ENCODE results near the gene EPHB1.

Gene EPHB1

GRCh38 chr3:135268941-135269532, 474.0 kb downstream of the EPHB1 start:
- no peak overlapping the region for H3K4me3 ChIP-seq (ENCODE audit: control insufficient read depth, low read depth, low read length)
- TF ChIP-seq, protein P1, sequence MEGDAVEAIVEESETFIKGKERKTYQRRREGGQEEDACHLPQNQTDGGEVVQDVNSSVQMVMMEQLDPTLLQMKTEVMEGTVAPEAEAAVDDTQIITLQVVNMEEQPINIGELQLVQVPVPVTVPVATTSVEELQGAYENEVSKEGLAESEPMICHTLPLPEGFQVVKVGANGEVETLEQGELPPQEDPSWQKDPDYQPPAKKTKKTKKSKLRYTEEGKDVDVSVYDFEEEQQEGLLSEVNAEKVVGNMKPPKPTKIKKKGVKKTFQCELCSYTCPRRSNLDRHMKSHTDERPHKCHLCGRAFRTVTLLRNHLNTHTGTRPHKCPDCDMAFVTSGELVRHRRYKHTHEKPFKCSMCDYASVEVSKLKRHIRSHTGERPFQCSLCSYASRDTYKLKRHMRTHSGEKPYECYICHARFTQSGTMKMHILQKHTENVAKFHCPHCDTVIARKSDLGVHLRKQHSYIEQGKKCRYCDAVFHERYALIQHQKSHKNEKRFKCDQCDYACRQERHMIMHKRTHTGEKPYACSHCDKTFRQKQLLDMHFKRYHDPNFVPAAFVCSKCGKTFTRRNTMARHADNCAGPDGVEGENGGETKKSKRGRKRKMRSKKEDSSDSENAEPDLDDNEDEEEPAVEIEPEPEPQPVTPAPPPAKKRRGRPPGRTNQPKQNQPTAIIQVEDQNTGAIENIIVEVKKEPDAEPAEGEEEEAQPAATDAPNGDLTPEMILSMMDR (conservative IDR thresholded peaks at IDR 0.05; ENCODE audit: control insufficient read depth, insufficient read depth, low read depth, low read length): no peak
- no peak for DNase-seq (ENCODE audit: low read depth)

GRCh38 chr3:135271177-135272025, 476.3 kb downstream of the EPHB1 start:
- no peak overlapping the region for H3K4me3 ChIP-seq (ENCODE audit: control insufficient read depth, low read depth, low read length)
- DNase-seq (ENCODE audit: low read depth): no peak
- TF ChIP-seq, protein P1 (conservative IDR thresholded peaks at IDR 0.05; ENCODE audit: control insufficient read depth, insufficient read depth, low read depth, low read length): no peak

DNA sequence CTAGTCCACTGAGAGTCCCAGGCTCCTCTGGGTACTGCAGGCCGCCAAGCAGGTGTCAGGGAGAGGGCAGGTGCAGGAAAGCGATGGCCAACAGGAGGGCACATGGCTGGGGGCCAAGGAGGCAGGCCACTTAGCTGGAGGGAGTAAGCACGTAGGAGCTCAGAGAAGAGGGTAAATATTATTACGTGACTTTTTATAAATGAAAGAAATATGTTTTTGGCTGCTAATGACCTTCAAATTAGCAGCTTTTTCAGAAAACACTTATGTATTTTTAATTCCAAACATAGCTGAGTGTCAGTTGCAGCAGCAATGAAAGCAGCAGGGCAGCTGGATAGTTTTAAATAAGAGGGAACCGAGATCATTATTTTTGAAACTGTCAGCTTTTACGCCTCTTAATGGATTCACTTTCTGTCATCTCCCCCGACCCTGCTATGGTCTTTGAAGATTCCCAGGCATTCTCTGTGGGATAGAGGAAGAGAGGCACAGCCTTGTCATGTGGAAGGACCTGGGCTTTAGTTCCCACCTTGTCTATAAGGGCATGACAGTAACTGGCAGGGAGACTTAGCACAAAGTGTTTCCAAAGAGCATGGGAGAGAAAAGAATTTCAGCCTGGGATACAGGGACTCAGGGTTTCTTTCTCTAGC, 477.1 kb downstream of the EPHB1 start:
- DNase-seq (ENCODE audit: low read depth): no peak
- H3K4me3 ChIP-seq (ENCODE audit: control insufficient read depth, low read depth, low read length): no peak overlapping the region
- TF ChIP-seq, protein P1 (conservative IDR thresholded peaks at IDR 0.05; ENCODE audit: control insufficient read depth, insufficient read depth, low read depth, low read length): no peak

GRCh38 chr3:135292162-135292561, 497.1 kb downstream of the EPHB1 start:
- DNase-seq (ENCODE audit: low read depth): no peak
- TF ChIP-seq, protein P1 (conservative IDR thresholded peaks at IDR 0.05; ENCODE audit: control insufficient read depth, insufficient read depth, low read depth, low read length): no peak

GRCh38 chr3:135301670-135302069, 506.6 kb downstream of the EPHB1 start:
- TF ChIP-seq, protein P1 (conservative IDR thresholded peaks at IDR 0.05; ENCODE audit: control insufficient read depth, insufficient read depth, low read depth, low read length): no peak
- H3K4me3 ChIP-seq (ENCODE audit: control insufficient read depth, low read depth, low read length): no peak overlapping the region
- DNase-seq (ENCODE audit: low read depth): no peak

More at GRCh38 chr3:135292162-135292561, 497.1 kb downstream of the EPHB1 start:
- no peak overlapping the region for H3K4me3 ChIP-seq (ENCODE audit: control insufficient read depth, low read depth, low read length)

DNA sequence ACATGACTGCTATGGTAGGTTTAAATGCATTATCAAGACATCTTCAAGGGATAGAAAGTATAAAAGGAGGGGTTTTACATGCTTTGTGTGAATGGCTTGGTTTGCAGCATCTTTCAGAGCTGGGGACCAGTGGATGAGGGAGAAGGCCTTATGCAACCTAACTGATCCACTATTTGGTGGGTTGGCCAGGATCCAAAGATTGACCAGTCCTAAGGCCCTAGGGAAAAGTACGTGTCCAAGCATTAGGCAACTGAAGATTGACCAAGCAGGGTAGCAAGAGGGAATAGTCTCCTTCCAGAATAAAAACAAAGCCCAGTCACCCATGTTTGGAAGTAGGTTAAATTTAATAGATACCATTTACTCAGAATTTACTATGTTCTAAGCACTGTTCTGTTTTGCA, 509.3 kb downstream of the EPHB1 start:
- TF ChIP-seq, protein P1 (conservative IDR thresholded peaks at IDR 0.05; ENCODE audit: control insufficient read depth, insufficient read depth, low read depth, low read length): no peak
- no peak overlapping the region for H3K4me3 ChIP-seq (ENCODE audit: control insufficient read depth, low read depth, low read length)

More for the DNA sequence above, 509.3 kb downstream of the EPHB1 start:
- peak; percentile 45 for DNase-seq (ENCODE audit: low read depth)

All from fibroblast of mammary gland (primary cell).